Lung (tissue), 12 donors: ENCODE results near the gene PALLD. TPM values are rescaled to one million over a fixed set of nuclear protein-coding genes. Genes with fewer than 3 reads are reported as not detected.
A peak's percentile ranks its signal among the peaks of the same experiment; 100 is the strongest.

Source experiments
- ATAC-seq: fragments of 200-7000 bp; cut with Tn5 transposase; one replicate; pipeline ENCODE4 v1.9.1; 2020; ENCODE audit warnings: moderate number of reproducible peaks; ENCODE audit not compliant: insufficient read depth, low FRiP score
- DNase-seq, 3 donors: peaks; one replicate each; pipeline ENCODE4 v3.0.0-alpha.2; 2013 to 2017
- H3K27ac ChIP-seq, 2 donors: one replicate each; pipeline ENCODE4 v1.5.1; 2013; ENCODE audit warnings: mild to moderate bottlenecking in 2 of 2, moderate library complexity in 2 of 2, control low read depth in 1 of 2, inconsistent platforms in 1 of 2, low read depth in 1 of 2, low read length in 1 of 2
- H3K27me3 ChIP-seq, 3 donors: one replicate each; pipeline ENCODE4 v1.5.1; 2013; ENCODE audit warnings: low read length in 2 of 3; ENCODE audit not compliant: control insufficient read depth in 3 of 3, insufficient read depth in 3 of 3
- H3K36me3 ChIP-seq, 4 donors: one replicate each; pipeline ENCODE4 v1.5.1; 2013; ENCODE audit warnings: low read length in 4 of 4, mild to moderate bottlenecking in 1 of 4, moderate library complexity in 1 of 4; ENCODE audit not compliant: control insufficient read depth in 4 of 4, insufficient read depth in 4 of 4
- H3K4me1 ChIP-seq, 5 donors: one replicate each; pipeline ENCODE4 v1.5.1; 2013; ENCODE audit warnings: low read length in 5 of 5, mild to moderate bottlenecking in 2 of 5, moderate library complexity in 1 of 5; ENCODE audit not compliant: control insufficient read depth in 5 of 5, insufficient read depth in 5 of 5
- H3K4me3 ChIP-seq: one replicate; pipeline ENCODE4 v1.5.1; 2013; ENCODE audit warnings: mild to moderate bottlenecking, control low read depth, moderate library complexity
- H3K9ac ChIP-seq, 2 donors: one replicate each; pipeline ENCODE4 v1.5.1; 2013; ENCODE audit warnings: low read length in 2 of 2, control low read depth in 1 of 2; ENCODE audit not compliant: insufficient read depth in 1 of 2
- H3K9me3 ChIP-seq, 4 donors: one replicate each; pipeline ENCODE4 v1.5.1; 2013; ENCODE audit warnings: low read length in 3 of 4, mild to moderate bottlenecking in 1 of 4, moderate library complexity in 1 of 4; ENCODE audit not compliant: control insufficient read depth in 4 of 4, insufficient read depth in 3 of 4
- CTCF ChIP-seq: IDR thresholded peaks from 2 replicates; pipeline ENCODE4 v1.5.1; 2012; ENCODE audit warnings: mild to moderate bottlenecking; ENCODE audit errors: control extremely low read depth, extremely low read depth
- WGBS, 2 donors: extraction: QIAGEN DNeasy Blood & Tissue Kit; methylation state at CpG; one replicate each; pipeline ENCODE4 v1.1.7; 2013; 5-methylcytosine and 5-hydroxymethylcytosine counted together
- polyA plus RNA-seq, 2 donors: library from polyadenylated mRNA; stranded (reverse); fragments of 200-250 nt; gene quantifications; one replicate each; pipeline ENCODE4 v1.2.1, GENCODE V29; 2013
- total RNA-seq, 2 donors: library from RNA; depleted of rRNA in 1 of 2; stranded (reverse); fragments of >200 nt in 1 of 2; gene quantifications; one replicate each; pipeline ENCODE4 v1.2.1, GENCODE V29; 2014 to 2021
- donor health status: control.
- donor health status: control.
- donor health status: Bipolar disorder and iron deficiency.
- donor health status: healthy.
- donor health status: DM: yes; HTN: yes; CAD: no.

The PALLD gene
- total and polyA plus RNA-seq, 4 donors: 20.7 to 139 (median 63.0) TPM

GRCh38 chr4:168662297-168662984 lies 165.6 kb downstream of the PALLD start:
- H3K9ac ChIP-seq: no peak overlapping the region
- no peaks in the 10 kb centered on the region for H3K36me3 ChIP-seq
- ATAC-seq (no peak), DNase-seq (no peak)
- H3K27me3 ChIP-seq: no peaks in the 10 kb centered on the region
- peaks cover 0 to 17% (median 10%) of the 10 kb centered on the region in 5 donors for H3K4me1 ChIP-seq
- no peak for TF ChIP-seq CTCF
- H3K27ac ChIP-seq: no peak overlapping the region
- H3K4me3 ChIP-seq: no peak overlapping the region
- H3K9me3 ChIP-seq: no peaks in the 10 kb centered on the region
- 49 to 71% methylated on average over 1 of the region's 1 CpG for WGBS, 2 donors

DNA sequence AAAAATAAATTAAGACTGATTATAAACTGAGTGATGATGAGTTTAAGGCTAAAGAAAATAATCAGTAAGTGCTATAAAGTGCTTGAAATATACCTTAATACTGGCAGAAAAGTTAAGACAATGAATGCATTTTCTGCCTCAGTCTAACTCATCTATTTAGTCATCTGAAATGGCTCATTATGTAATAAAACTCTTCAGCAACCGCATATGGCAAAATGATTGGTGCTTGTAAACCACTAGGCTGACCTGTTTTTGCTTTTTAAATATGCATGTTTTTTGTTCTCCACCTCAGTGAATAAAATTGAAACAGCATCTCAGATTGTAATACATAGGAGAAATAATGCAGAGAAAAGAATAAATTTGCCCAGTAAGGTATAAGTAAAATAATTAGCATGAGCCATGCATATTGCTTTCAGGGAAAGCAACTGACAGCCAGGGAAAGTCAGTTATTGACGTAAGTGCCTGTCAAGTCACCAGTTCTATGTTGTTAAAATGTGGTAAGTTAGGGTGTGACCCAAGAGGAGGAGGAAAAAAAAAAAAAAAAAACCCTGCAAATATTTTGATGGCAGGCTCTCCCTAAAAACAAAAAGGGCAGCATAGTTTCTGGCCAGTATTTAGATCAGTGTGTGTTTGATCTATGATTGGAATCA lies 167.5 kb downstream of the PALLD start:
- ATAC-seq (no peak), DNase-seq (no peak)
- Histone ChIP-seq H3K4me3 (no peak overlapping the region), H3K36me3 (no peaks in the 10 kb centered on the region), H3K4me1 (peaks cover 0 to 15% (median 10%) of the 10 kb centered on the region in 5 donors), H3K27ac (no peak overlapping the region), H3K27me3 (no peaks in the 10 kb centered on the region), H3K9me3 (peaks cover 0 to 2% (median 0%) of the 10 kb centered on the region in 4 donors), H3K9ac (no peak overlapping the region)
- 85 to 92% methylated on average over 2 of the region's 2 CpGs for WGBS, 2 donors
- no peak for TF ChIP-seq CTCF

DNA sequence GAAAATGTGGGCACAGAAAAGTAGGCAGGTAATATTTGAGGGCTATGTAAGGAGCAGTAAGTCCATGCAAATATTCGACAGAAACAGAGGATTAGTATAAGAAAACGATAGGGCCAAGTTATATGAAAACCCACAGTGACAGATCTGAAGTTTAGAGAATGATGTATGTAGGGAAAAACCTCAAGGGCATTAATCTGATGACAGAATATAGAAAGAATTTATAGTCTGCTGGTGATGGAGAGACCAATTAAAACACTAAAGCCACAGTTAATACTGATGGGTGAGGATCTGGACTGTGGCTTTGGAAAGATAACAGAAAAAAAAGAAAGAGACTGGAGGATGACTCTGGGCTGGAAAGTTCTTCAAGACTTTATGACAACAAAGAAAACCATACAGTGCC lies 169.7 kb downstream of the PALLD start:
- ATAC-seq: no peak
- DNase-seq: no peak
- no peak overlapping the region for H3K4me3 ChIP-seq
- H3K9ac ChIP-seq: no peak overlapping the region
- peaks cover 0 to 11% (median 2%) of the 10 kb centered on the region in 5 donors for H3K4me1 ChIP-seq
- 66 to 68% methylated on average over 2 of the region's 2 CpGs for WGBS, 2 donors
- H3K27me3 ChIP-seq: no peaks in the 10 kb centered on the region
- H3K9me3 ChIP-seq: peaks cover 0 to 2% (median 0%) of the 10 kb centered on the region in 4 donors
- H3K27ac ChIP-seq: peak overlapping the region in 1 of 2 donors; percentile 33
- no peaks in the 10 kb centered on the region for H3K36me3 ChIP-seq
- TF ChIP-seq CTCF: no peak
